Gastrocnemius medialis (tissue), 4 donors: ENCODE results near the gene DNAJB4.
"Not testable (repeated sequence)": the region's sequence is repeated elsewhere in the genome, so short reads cannot be mapped to it uniquely, and the experiment has no call there.

Experiments
- CTCF ChIP-seq, 5 experiments: fragments of 450-650 bp in 3 of 5; fragments of 200-600 bp in 2 of 5; sonication (generic) in 2 of 5; IDR thresholded peaks in 4 of 5; conservative IDR thresholded peaks in 1 of 5; 1 replicate in 4 of 5; 2 replicates in 1 of 5; pipeline ENCODE4 v1.5.1; 2016 to 2019; ENCODE audit warnings: antibody characterized with exemption in 5 of 5, mild to moderate bottlenecking in 3 of 5, moderate library complexity in 3 of 5
- POLR2A ChIP-seq, 2 donors: fragments of 450-650 bp; IDR thresholded peaks; one replicate each; pipeline ENCODE4 v1.6.1; 2017; ENCODE audit warnings: antibody characterized with exemption in 2 of 2, mild to moderate bottlenecking in 2 of 2, moderate library complexity in 2 of 2

- TF ChIP-seq CTCF (IDR thresholded peaks at IDR 0.05 in 4 of 5, conservative IDR thresholded peaks at IDR 0.05 in 1 of 5); POLR2A (IDR thresholded peaks at IDR 0.05): not testable (repeated sequence)
These were observed 16.4 kb downstream of the DNAJB4 start for GRCh38 chr1:78021134-78021533.
